ENCODE measurements around the gene MRPL44.

The MRPL44 gene

GRCh38 chr2:223954401-223954800, 2.9 kb upstream of the MRPL44 start:
- Histone ChIP-seq H3K9me2 (ENCODE audit: low read depth, low read length) (no peaks in the 10 kb centered on the region), H4K20me1 (ENCODE audit: insufficient read depth, low read length) (no peaks in the 10 kb centered on the region), H3K27ac (ENCODE audit: low read depth, low read length, poor library complexity, severe bottlenecking) (peak overlapping the region; percentile 83), H3K9me3 (ENCODE audit: low read length) (no peaks in the 10 kb centered on the region), H3K36me3 (ENCODE audit: insufficient read depth, low read length) (peaks cover under 1% of the 10 kb centered on the region; the same call in 1 of the 2 replicates), H3K4me3 (ENCODE audit: low read depth, low read length, poor library complexity, severe bottlenecking) (no peak overlapping the region), H3K4me1 (ENCODE audit: insufficient read depth, low read length, severe bottlenecking) (peaks cover 72% of the 10 kb centered on the region), H3K27me3 (ENCODE audit: insufficient read depth, low read length) (no peaks in the 10 kb centered on the region), H3F3A (ENCODE audit: insufficient read depth, low read length) (no peaks in the 10 kb centered on the region), H3K4me2 (ENCODE audit: low read length) (no peak overlapping the region), H2AFZ (ENCODE audit: low read length) (no peak overlapping the region), H3K9ac (ENCODE audit: low read length) (no peak overlapping the region), H3K79me2 (ENCODE audit: insufficient read depth, low read length) (peaks cover 19% of the 10 kb centered on the region)
- no peak for TF ChIP-seq EZH2 (IDR thresholded peaks at IDR 0.05; ENCODE audit: borderline replicate concordance, low read length)
- no peak for TF ChIP-seq CTCF (IDR thresholded peaks at IDR 0.05; ENCODE audit: low read length)

GRCh38 chr2:223956300-223956699, 963 bp upstream of the MRPL44 start:
- Histone ChIP-seq H3K4me1 (ENCODE audit: insufficient read depth, low read length, severe bottlenecking) (peaks cover 72% of the 10 kb centered on the region), H3K4me3 (ENCODE audit: low read depth, low read length, poor library complexity, severe bottlenecking) (peak overlapping the region; percentile 95)

GRCh38 chr2:223959688-223960087, 2.4 kb downstream of the MRPL44 start:
- peaks cover 62% of the 10 kb centered on the region for H3K79me2 ChIP-seq (ENCODE audit: insufficient read depth, low read length)
- no peak overlapping the region for H3K4me3 ChIP-seq (ENCODE audit: low read depth, low read length, poor library complexity, severe bottlenecking)
- no peak overlapping the region for H3K27ac ChIP-seq (ENCODE audit: low read depth, low read length, poor library complexity, severe bottlenecking)
- no peak overlapping the region for H2AFZ ChIP-seq (ENCODE audit: low read length)
- H3K4me1 ChIP-seq (ENCODE audit: insufficient read depth, low read length, severe bottlenecking) = peaks cover 63% of the 10 kb centered on the region
- no peaks in the 10 kb centered on the region for H4K20me1 ChIP-seq (ENCODE audit: insufficient read depth, low read length)
- no peak overlapping the region for H3K9ac ChIP-seq (ENCODE audit: low read length)
- H3K9me2 ChIP-seq (ENCODE audit: low read depth, low read length) = no peaks in the 10 kb centered on the region
- no peaks in the 10 kb centered on the region for H3K9me3 ChIP-seq (ENCODE audit: low read length)
- H3F3A ChIP-seq (ENCODE audit: insufficient read depth, low read length) = no peaks in the 10 kb centered on the region
- H3K4me2 ChIP-seq (ENCODE audit: low read length) = peak overlapping the region; percentile 45
- no peaks in the 10 kb centered on the region for H3K27me3 ChIP-seq (ENCODE audit: insufficient read depth, low read length)
- TF ChIP-seq EZH2 (IDR thresholded peaks at IDR 0.05; ENCODE audit: borderline replicate concordance, low read length) = no peak
- no peak for TF ChIP-seq CTCF (IDR thresholded peaks at IDR 0.05; ENCODE audit: low read length)
- H3K36me3 ChIP-seq (ENCODE audit: insufficient read depth, low read length) = peaks cover 48% of the 10 kb centered on the region

More at GRCh38 chr2:223956300-223956699, 963 bp upstream of the MRPL44 start:
- TF ChIP-seq CTCF (IDR thresholded peaks at IDR 0.05; ENCODE audit: low read length) (no peak), EZH2 (IDR thresholded peaks at IDR 0.05; ENCODE audit: borderline replicate concordance, low read length) (no peak)
- Histone ChIP-seq H3K4me2 (ENCODE audit: low read length) (peak overlapping the region; percentile 66), H3K79me2 (ENCODE audit: insufficient read depth, low read length) (peaks cover 38% of the 10 kb centered on the region), H4K20me1 (ENCODE audit: insufficient read depth, low read length) (no peaks in the 10 kb centered on the region), H3K36me3 (ENCODE audit: insufficient read depth, low read length) (peaks cover 20% of the 10 kb centered on the region), H3K9me2 (ENCODE audit: low read depth, low read length) (no peaks in the 10 kb centered on the region), H3F3A (ENCODE audit: insufficient read depth, low read length) (no peaks in the 10 kb centered on the region), H3K27me3 (ENCODE audit: insufficient read depth, low read length) (no peaks in the 10 kb centered on the region), H2AFZ (ENCODE audit: low read length) (peak overlapping the region; percentile 96), H3K9me3 (ENCODE audit: low read length) (no peaks in the 10 kb centered on the region), H3K27ac (ENCODE audit: low read depth, low read length, poor library complexity, severe bottlenecking) (peak overlapping the region; percentile 68), H3K9ac (ENCODE audit: low read length) (peak overlapping the region; percentile 61)

All from OCI-LY1 (cell line).